GM23338 (cell line): ENCODE measurements around the gene TBC1D16. TPM values are rescaled to one million over a fixed set of nuclear protein-coding genes. Genes with fewer than 3 reads are reported as not detected.

Source experiments
- EZH2phosphoT487 ChIP-seq: fragments of 200-600 bp; sonication (generic); IDR thresholded peaks from one replicate; pipeline ENCODE4 v1.8.1; 2018; ENCODE audit warnings: antibody characterized with exemption; ENCODE audit not compliant: unreplicated experiment
- polyA plus RNA-seq: library from polyadenylated mRNA; unstranded; fragments of >200 nt; fragmentation: Nextera tagmentation; extraction: Ambion mirVana; gene quantifications from 2 replicates; pipeline ENCODE4 v1.2.1, GENCODE V29; 2016
- total RNA-seq: library from RNA; depleted of rRNA; stranded (reverse); fragments of >200 nt; shearing (Covaris generic); gene quantifications from 2 replicates; pipeline ENCODE4 v1.2.3, GENCODE V29; 2014
- TF ChIP-seq, protein P1 (sequence below): fragments of 250-450 bp; sonication (Bioruptor Pico); IDR thresholded peaks from 2 replicates; pipeline ENCODE4 v1.5.0; 2020; ENCODE audit warnings: mild to moderate bottlenecking, moderate library complexity
- TF ChIP-seq, protein P2 (sequence below): IDR thresholded peaks from one replicate; pipeline ENCODE4 v1.6.1; 2018; ENCODE audit warnings: antibody characterized with exemption; ENCODE audit not compliant: unreplicated experiment

Gene TBC1D16
- total and polyA plus RNA-seq, 2 experiments from 2014 or later, result 16.7 to 104 TPM

DNA sequence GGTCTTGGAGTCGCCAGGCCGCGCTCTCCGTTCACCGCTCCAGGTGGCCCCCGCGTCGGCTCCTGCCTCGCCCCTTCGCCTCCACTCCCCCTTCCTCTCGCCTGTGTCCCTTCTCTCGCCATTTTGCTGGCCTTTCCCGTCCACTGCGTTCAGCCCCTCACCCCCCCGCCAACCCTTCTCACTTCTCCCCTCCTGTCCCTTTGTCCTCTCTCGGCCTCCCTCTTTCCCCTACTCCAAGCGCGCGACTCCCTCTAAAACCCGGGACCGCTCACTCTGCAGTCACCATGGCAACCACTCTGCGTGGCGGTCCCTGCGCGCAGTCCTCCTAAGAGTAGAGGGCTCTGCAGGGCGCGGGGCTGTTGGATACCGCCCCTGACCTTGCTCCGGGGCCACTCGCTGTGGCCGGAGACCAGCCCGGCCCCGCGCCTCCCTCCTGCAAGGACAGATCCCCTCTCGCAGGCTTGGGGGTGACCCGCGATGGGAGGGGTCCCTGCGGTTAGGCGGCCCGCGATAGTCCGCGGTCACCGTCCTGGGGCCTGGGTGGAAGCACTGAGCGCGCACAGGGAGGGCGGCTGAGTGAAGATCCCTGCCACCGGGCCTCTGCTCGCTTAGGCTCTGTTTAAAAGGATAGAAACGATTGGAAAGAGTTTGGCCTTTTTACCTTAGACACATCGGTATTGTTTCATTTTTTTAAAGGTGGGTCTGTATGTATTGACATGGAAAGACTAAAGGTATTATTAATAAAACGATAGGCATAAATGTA lies 1.2 kb upstream of the TBC1D16 start (continued):
- TF ChIP-seq, protein P1, sequence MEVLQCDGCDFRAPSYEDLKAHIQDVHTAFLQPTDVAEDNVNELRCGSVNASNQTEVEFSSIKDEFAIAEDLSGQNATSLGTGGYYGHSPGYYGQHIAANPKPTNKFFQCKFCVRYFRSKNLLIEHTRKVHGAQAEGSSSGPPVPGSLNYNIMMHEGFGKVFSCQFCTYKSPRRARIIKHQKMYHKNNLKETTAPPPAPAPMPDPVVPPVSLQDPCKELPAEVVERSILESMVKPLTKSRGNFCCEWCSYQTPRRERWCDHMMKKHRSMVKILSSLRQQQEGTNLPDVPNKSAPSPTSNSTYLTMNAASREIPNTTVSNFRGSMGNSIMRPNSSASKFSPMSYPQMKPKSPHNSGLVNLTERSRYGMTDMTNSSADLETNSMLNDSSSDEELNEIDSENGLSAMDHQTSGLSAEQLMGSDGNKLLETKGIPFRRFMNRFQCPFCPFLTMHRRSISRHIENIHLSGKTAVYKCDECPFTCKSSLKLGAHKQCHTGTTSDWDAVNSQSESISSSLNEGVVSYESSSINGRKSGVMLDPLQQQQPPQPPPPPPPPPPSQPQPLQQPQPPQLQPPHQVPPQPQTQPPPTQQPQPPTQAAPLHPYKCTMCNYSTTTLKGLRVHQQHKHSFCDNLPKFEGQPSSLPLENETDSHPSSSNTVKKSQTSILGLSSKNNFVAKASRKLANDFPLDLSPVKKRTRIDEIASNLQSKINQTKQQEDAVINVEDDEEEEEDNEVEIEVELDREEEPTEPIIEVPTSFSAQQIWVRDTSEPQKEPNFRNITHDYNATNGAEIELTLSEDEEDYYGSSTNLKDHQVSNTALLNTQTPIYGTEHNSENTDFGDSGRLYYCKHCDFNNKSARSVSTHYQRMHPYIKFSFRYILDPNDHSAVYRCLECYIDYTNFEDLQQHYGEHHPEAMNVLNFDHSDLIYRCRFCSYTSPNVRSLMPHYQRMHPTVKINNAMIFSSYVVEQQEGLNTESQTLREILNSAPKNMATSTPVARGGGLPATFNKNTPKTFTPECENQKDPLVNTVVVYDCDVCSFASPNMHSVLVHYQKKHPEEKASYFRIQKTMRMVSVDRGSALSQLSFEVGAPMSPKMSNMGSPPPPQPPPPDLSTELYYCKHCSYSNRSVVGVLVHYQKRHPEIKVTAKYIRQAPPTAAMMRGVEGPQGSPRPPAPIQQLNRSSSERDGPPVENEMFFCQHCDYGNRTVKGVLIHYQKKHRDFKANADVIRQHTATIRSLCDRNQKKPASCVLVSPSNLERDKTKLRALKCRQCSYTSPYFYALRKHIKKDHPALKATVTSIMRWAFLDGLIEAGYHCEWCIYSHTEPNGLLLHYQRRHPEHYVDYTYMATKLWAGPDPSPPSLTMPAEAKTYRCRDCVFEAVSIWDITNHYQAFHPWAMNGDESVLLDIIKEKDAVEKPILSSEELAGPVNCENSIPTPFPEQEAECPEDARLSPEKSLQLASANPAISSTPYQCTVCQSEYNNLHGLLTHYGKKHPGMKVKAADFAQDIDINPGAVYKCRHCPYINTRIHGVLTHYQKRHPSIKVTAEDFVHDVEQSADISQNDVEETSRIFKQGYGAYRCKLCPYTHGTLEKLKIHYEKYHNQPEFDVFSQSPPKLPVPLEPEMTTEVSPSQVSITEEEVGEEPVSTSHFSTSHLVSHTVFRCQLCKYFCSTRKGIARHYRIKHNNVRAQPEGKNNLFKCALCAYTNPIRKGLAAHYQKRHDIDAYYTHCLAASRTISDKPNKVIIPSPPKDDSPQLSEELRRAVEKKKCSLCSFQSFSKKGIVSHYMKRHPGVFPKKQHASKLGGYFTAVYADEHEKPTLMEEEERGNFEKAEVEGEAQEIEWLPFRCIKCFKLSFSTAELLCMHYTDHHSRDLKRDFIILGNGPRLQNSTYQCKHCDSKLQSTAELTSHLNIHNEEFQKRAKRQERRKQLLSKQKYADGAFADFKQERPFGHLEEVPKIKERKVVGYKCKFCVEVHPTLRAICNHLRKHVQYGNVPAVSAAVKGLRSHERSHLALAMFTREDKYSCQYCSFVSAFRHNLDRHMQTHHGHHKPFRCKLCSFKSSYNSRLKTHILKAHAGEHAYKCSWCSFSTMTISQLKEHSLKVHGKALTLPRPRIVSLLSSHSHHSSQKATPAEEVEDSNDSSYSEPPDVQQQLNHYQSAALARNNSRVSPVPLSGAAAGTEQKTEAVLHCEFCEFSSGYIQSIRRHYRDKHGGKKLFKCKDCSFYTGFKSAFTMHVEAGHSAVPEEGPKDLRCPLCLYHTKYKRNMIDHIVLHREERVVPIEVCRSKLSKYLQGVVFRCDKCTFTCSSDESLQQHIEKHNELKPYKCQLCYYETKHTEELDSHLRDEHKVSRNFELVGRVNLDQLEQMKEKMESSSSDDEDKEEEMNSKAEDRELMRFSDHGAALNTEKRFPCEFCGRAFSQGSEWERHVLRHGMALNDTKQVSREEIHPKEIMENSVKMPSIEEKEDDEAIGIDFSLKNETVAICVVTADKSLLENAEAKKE, result no peak
- TF ChIP-seq, protein P2, sequence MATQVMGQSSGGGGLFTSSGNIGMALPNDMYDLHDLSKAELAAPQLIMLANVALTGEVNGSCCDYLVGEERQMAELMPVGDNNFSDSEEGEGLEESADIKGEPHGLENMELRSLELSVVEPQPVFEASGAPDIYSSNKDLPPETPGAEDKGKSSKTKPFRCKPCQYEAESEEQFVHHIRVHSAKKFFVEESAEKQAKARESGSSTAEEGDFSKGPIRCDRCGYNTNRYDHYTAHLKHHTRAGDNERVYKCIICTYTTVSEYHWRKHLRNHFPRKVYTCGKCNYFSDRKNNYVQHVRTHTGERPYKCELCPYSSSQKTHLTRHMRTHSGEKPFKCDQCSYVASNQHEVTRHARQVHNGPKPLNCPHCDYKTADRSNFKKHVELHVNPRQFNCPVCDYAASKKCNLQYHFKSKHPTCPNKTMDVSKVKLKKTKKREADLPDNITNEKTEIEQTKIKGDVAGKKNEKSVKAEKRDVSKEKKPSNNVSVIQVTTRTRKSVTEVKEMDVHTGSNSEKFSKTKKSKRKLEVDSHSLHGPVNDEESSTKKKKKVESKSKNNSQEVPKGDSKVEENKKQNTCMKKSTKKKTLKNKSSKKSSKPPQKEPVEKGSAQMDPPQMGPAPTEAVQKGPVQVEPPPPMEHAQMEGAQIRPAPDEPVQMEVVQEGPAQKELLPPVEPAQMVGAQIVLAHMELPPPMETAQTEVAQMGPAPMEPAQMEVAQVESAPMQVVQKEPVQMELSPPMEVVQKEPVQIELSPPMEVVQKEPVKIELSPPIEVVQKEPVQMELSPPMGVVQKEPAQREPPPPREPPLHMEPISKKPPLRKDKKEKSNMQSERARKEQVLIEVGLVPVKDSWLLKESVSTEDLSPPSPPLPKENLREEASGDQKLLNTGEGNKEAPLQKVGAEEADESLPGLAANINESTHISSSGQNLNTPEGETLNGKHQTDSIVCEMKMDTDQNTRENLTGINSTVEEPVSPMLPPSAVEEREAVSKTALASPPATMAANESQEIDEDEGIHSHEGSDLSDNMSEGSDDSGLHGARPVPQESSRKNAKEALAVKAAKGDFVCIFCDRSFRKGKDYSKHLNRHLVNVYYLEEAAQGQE, result no peak
- no peak for TF ChIP-seq EZH2phosphoT487
